HUES64 (cell line): ENCODE measurements around the gene PYGM.

Experiments
- H3K27ac ChIP-seq: 2 replicates; pipeline ENCODE4 v1.7.0; 2013; ENCODE audit warnings: low read depth, low read length, inconsistent platforms
- H3K27me3 ChIP-seq: 2 replicates; pipeline ENCODE4 v1.6.1; 2013; ENCODE audit warnings: mild to moderate bottlenecking, low read length; ENCODE audit not compliant: insufficient read depth
- H3K36me3 ChIP-seq: 2 replicates; pipeline ENCODE4 v1.6.1; 2013; ENCODE audit warnings: mild to moderate bottlenecking, low read length; ENCODE audit not compliant: insufficient read depth
- H3K4me1 ChIP-seq: 2 replicates; pipeline ENCODE4 v1.6.1; 2013; ENCODE audit warnings: mild to moderate bottlenecking, low read length, moderate library complexity; ENCODE audit not compliant: insufficient read depth
- H3K4me3 ChIP-seq: 2 replicates; pipeline ENCODE4 v1.5.1; 2013; ENCODE audit warnings: mild to moderate bottlenecking, low read length, moderate library complexity
- H3K9ac ChIP-seq: 2 replicates; pipeline ENCODE4 v1.6.1; 2013; ENCODE audit warnings: mild to moderate bottlenecking, low read depth, low read length
- H3K9me3 ChIP-seq: 2 replicates; pipeline ENCODE4 v1.6.1; 2013; ENCODE audit warnings: low read depth, low read length; ENCODE audit not compliant: insufficient read depth
- WGBS: fragments of 150-250, 120-280 bp; methylation state at CpG from one replicate; pipeline ENCODE4 v1.1.7; 2013; ENCODE audit warnings: missing lambda C conversion rate; 5-methylcytosine and 5-hydroxymethylcytosine counted together

Gene PYGM

DNA sequence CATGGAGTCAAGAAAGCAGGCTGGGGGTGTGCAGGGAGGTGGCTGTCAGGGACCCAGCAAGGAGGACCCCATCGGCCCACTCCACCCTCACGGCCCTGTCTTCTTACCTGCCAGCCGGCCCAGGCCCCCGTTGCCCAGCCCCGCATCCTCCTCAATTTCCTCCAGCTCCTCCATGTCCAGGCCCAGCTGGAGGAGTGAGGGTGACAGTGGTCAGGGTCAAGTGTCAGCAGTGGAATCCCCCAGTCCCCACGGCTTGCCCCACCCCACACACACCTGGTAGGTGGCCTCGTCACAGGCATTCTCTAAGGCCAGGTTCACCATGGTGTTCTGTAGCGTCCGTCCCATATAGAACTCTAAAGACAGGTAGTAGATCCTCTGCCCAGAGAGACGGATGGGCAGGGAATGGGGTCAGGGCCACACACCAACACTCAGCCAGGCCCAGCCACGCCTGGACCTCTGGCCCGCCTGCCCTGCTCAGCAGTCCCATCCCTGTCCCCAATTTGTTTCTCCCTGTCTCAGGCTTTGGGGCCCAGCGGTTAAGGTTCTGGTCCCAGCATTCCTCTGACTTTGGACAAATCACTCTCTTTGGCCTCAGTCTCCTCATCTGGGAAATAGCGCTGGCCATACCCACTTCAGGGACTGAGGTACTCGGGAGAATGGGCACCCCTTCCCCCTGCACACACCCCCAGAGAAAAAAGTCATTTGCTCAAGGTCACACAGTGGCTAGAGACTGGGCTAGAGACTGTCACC, 1.3 kb downstream of the PYGM start:
- no peak overlapping the region for H3K4me3 ChIP-seq
- no peak overlapping the region for H3K27ac ChIP-seq
- no peak overlapping the region for H3K9ac ChIP-seq

DNA sequence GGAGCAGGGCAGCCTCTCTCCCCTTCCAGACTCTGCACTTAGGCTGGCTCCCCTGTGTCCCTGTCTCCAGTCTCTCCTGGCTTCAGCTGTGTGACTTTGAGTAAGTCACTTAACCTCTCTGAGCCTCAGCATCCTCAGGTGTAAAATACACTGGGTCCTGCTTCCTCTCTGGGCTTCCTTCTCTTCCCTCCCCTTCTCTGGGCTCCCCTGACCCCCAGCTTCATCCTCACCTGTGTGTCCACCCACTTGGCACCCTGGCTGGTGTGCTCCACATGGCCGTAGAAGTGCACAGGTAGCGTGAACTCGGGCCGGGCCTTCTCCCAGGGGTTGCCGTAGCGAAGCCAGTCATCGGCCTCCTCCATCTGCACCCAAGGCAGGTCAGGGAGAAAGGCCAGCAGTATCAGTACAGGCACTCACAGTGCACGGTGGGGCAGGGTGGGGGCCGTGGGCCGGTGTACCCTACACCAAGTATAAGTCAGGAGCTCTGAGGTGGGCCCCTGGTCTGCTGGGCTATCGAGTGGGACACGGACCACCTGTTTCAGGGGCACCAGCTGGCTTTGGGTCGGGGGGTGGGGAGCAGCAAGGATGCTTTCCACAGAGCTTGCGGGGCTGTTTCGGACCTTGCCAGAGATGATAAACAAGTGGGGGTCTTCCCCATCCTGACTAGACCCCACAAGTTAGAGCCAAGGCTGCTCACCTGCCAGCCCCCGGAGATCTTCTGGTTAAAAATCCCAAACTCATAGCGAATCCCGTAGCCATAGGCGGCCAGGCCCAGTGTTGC, 2.0 kb downstream of the PYGM start:
- WGBS: 87% methylated on average over 19 of the region's 19 CpGs
- H3K9ac ChIP-seq: no peak overlapping the region
- no peaks in the 10 kb centered on the region for H3K9me3 ChIP-seq
- peaks cover 32% of the 10 kb centered on the region for H3K4me1 ChIP-seq
- H3K4me3 ChIP-seq: no peak overlapping the region
- no peak overlapping the region for H3K27ac ChIP-seq
- H3K27me3 ChIP-seq: no peaks in the 10 kb centered on the region
- H3K36me3 ChIP-seq: no peaks in the 10 kb centered on the region; the same call in 1 of the 2 replicates

More for the DNA sequence above, 1.3 kb downstream of the PYGM start:
- H3K36me3 ChIP-seq: peaks cover under 1% of the 10 kb centered on the region; the same call in 1 of the 2 replicates
- peaks cover 40% of the 10 kb centered on the region for H3K4me1 ChIP-seq
- WGBS: 93% methylated on average over 15 of the region's 15 CpGs
- H3K27me3 ChIP-seq: no peaks in the 10 kb centered on the region
- no peaks in the 10 kb centered on the region for H3K9me3 ChIP-seq

DNA sequence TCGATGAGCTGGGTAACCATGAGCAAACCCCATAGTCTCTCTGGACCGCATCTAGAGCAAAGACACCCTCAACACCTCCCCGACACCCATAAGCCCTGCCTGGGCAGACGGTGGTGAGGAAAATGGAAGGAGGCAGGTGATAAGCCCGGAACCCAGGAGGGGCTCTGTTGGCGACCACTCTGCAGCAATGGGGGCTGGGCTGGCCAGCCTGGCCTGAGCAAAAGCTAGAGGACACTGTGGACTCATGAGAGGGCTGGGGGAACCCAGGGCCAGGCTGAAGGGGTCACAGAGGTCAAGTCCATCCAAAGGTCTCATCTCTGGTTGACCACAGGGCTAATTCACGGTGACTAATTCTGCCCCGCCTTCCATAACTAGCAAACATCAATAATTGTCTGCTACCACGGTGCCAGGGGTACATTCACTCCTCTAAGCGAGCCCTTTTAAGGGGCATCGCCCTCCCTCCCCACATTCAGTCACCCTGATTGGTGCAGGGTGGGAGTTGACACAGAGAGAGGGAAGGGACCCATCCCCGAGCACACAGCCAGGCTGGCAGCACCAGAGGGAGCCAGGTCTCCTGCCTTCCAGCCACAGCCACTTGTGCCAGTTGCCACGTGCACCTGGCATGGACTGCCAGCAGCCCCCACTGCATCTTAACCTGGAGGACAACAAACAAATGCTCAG, 4.0 kb downstream of the PYGM start:
- WGBS: 89% methylated on average over 13 of the region's 13 CpGs
- H3K4me3 ChIP-seq: no peak overlapping the region
- H3K27me3 ChIP-seq: no peaks in the 10 kb centered on the region
- no peak overlapping the region for H3K27ac ChIP-seq
- no peaks in the 10 kb centered on the region for H3K9me3 ChIP-seq
- H3K4me1 ChIP-seq: peaks cover 18% of the 10 kb centered on the region
- H3K36me3 ChIP-seq: no peaks in the 10 kb centered on the region
- H3K9ac ChIP-seq: no peak overlapping the region

DNA sequence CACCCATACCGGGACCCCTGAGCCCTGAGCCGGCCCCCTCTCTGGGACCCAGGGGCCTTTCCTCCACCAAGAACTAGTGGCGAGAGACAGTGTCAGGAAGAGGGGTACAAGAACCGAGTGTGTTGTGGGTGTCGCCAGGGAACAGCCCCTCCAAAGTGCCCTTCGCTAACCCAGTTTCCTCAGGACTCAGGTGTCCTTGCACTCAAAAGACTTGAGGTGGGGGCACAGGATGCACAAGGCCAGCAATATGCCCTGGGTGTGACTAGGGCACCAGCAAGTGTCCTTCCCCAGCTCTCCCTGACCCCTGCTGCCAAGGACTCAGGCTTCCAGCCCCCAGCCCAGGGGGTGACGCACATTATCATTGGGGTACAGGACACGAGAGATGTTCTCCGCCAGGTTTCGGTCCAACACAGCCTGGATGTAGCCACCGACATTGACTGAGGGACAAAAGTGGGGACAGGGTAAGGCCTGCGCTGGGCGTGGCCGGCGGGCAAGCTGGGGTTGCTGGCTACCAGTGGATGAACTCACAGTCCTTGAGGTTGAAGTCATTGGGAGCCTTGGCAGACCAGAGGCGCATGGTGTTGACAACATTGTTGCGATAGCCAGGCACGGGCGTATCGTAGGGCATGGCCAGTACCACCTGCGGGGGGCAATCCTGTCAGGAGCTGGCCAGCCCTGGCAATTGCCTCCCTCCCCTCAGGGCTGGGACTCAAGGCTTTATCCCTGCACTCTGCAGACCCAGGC, 4.7 kb downstream of the PYGM start:
- no peak overlapping the region for H3K4me3 ChIP-seq
- H3K9me3 ChIP-seq: no peaks in the 10 kb centered on the region
- no peaks in the 10 kb centered on the region for H3K27me3 ChIP-seq
- peaks cover 11% of the 10 kb centered on the region for H3K4me1 ChIP-seq
- no peaks in the 10 kb centered on the region for H3K36me3 ChIP-seq
- H3K9ac ChIP-seq: no peak overlapping the region
- no peak overlapping the region for H3K27ac ChIP-seq
- WGBS: 92% methylated on average over 21 of the region's 21 CpGs

DNA sequence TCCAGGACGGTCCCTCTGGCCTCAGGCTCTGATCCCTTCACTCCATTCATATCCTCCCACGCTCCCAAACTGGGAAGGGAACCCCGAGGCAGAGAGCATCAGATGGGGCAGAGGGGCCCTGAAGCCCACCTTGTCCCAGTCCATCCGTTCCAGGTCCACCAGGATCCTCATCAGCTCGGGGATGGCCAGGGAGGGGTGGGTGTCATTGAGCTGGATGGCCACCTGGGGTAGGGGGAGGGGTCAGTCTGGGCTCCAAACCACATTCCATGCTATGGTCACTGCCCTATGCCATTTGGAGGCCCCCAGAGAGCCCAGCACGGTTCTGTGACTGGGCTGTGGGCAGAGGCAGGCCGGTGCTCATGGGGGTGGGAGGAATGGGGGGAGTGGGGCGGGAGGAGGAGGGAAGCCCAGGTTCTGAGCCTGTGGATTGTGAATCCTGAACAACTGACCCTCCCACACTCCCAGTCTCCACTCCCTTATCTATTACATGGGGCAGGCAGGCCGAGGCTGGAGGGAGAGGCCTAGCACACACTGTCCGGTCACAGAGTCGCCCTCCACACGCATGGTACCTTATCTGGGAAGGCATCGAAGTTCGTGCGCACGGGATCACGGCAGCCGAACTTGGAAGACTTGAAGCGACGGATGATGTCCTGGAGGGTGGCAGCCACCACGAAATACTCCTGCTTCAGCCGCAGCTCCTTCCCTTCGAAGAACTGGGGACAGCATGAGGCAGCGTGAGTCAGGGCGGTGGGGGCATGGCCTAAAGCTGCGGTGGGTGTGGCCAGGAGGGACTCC, 5.5 kb downstream of the PYGM start:
- H3K4me1 ChIP-seq: peaks cover 3% of the 10 kb centered on the region; the same call in 1 of the 2 replicates
- no peak overlapping the region for H3K9ac ChIP-seq
- no peaks in the 10 kb centered on the region for H3K9me3 ChIP-seq
- no peak overlapping the region for H3K27ac ChIP-seq
- H3K36me3 ChIP-seq: no peaks in the 10 kb centered on the region
- H3K27me3 ChIP-seq: no peaks in the 10 kb centered on the region
- WGBS: 87% methylated on average over 25 of the region's 26 CpGs
- H3K4me3 ChIP-seq: no peak overlapping the region

DNA sequence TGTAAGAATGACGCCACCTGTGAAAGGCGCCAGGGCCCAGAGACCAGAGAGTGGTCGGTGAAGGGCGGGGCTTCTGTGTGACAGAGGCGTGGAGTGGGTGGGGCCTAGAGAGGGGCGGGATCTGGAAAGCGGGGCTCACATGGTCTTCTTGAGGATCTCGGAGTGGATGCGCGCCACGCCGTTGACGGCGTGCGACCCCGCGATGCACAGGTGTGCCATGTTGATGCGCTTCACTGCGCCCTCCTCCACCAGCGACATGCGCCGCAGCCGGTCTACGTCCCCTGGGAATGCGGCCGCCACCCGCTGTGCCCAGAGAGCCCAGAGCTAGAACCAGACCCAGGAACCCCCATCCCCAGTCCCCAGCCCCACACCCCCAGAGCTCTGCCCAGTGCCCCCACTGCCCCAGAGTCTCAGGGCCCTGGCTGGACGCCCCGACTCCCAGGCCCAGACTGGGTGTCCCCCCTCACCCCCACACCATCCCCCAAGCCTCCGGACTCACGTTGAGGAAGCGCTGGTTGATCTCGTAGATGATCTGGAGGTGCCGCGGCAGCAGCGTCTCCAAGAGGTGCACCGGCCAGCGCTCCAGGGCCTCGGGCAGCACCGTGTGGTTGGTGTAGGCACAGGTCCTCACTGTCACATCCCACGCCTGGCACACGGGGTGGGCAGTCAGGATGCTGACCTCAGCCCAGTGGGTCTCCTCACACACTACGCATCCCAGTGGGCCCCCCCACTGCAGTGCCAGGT, 6.2 kb downstream of the PYGM start:
- H3K4me3 ChIP-seq: no peak overlapping the region
- H3K36me3 ChIP-seq: no peaks in the 10 kb centered on the region
- H3K4me1 ChIP-seq: no peaks in the 10 kb centered on the region
- no peak overlapping the region for H3K9ac ChIP-seq
- H3K9me3 ChIP-seq: no peaks in the 10 kb centered on the region
- H3K27me3 ChIP-seq: no peaks in the 10 kb centered on the region
- 94% methylated on average over 43 of the region's 43 CpGs for WGBS
- no peak overlapping the region for H3K27ac ChIP-seq

DNA sequence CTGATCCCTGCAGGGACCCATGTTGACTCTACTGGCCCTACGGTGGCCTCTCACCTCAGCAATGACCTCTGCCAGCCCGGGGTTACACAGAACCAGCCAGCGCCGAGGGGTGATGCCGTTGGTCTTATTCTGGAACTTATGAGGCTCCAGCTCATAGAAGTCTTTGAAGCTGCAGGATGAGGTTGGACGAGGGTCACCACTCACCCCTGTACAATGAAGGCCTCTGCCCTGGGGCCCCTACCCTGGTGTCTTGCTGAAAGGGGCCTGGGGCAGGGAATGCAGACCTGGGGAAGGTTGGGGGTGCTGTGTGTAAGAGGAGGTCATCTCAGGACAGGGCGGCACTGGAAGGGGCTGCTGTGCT, 6.8 kb downstream of the PYGM start:
- H3K4me3 ChIP-seq: no peak overlapping the region
- no peak overlapping the region for H3K27ac ChIP-seq
- no peaks in the 10 kb centered on the region for H3K27me3 ChIP-seq
- H3K9ac ChIP-seq: no peak overlapping the region
- H3K36me3 ChIP-seq: no peaks in the 10 kb centered on the region
- no peaks in the 10 kb centered on the region for H3K4me1 ChIP-seq
- 93% methylated on average over 7 of the region's 7 CpGs for WGBS
- no peaks in the 10 kb centered on the region for H3K9me3 ChIP-seq

DNA sequence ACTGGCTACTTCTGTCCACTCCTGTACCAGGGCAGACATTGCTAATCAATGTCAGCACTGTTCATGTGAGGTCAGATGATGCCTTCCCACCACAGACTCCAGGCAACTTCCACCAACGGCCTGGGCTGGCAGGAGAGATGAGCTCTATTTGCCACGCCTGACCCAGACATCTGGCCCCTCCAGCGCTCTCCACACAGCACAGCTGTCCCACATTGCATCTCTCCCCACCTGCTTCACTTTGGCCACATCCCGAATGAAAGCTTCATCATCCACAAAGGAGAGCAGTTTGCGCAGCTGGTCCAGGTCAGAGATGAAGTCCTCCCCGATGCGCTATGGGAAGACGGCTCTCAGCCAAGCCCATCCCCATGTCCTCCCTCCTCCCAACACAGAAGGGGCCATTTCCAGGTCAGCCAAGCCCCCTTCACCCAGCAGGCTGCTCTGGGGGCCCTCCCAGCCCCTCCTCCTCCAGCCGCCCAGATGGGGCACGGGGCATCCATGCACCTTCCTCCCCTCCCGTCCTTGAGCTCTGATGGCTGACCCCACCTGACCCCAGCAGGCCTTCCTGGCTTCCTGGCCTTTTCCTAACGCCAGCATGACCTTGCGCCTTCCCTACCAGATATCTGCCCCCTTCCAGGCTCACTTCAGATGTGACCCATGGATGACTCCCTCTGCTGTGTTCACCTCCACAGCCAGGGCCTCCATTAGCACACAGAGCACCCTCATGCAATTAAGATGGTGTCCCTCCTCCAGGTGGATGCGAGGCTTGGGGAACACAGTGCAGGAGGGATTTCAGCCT, 7.4 kb downstream of the PYGM start:
- Histone ChIP-seq H3K4me3 (no peak overlapping the region), H3K27me3 (no peaks in the 10 kb centered on the region), H3K36me3 (no peaks in the 10 kb centered on the region), H3K27ac (no peak overlapping the region), H3K9ac (no peak overlapping the region), H3K4me1 (no peaks in the 10 kb centered on the region), H3K9me3 (no peaks in the 10 kb centered on the region)
- WGBS: 88% methylated on average over 14 of the region's 14 CpGs

DNA sequence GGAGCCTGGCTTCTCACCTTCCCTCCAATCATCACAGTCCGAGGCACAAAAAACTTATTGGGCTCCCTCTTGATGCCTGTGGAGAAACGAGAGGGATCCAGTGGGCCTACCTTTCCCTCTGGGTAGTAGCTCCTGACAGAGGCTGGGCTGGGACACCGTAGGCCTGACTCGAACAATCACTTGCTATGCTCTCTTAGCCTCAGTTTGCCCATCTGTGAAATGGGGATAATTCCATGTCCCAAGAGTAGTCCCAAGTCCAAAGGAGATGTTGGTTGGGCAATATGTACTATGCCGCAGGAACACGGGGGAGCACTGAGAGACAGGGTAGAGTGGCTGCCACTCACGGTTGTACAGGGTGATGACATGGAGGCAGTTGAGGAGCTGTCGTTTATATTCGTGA, 8.2 kb downstream of the PYGM start:
- H3K4me3 ChIP-seq: no peak overlapping the region
- H3K27me3 ChIP-seq: no peaks in the 10 kb centered on the region
- no peak overlapping the region for H3K27ac ChIP-seq
- no peaks in the 10 kb centered on the region for H3K4me1 ChIP-seq
- no peaks in the 10 kb centered on the region for H3K36me3 ChIP-seq
- H3K9me3 ChIP-seq: no peaks in the 10 kb centered on the region
- no peak overlapping the region for H3K9ac ChIP-seq
- 93% methylated on average over 9 of the region's 9 CpGs for WGBS
